ENCODE measurements around the gene SOX5.

DNA sequence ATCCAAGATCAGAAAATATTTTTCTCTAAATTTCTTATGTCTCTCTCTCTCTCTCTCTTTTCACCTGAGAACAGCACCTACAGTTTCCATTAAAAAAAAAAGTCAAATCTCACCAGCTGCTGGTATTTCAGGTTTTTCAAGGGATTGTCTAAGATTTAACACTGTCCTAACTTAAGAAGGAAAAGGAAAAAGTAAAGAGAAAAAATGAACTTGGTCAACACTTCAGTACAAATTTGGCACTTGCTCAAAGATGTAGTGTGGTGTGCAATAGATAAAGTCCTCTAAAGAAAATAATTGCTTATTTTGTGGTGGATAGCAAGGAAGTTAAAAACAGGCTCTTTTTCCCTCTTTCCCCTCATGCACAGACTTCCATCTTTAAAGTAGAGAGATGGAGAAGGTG is 416.2 kb downstream of the SOX5 start:
- TF ChIP-seq, protein P1, sequence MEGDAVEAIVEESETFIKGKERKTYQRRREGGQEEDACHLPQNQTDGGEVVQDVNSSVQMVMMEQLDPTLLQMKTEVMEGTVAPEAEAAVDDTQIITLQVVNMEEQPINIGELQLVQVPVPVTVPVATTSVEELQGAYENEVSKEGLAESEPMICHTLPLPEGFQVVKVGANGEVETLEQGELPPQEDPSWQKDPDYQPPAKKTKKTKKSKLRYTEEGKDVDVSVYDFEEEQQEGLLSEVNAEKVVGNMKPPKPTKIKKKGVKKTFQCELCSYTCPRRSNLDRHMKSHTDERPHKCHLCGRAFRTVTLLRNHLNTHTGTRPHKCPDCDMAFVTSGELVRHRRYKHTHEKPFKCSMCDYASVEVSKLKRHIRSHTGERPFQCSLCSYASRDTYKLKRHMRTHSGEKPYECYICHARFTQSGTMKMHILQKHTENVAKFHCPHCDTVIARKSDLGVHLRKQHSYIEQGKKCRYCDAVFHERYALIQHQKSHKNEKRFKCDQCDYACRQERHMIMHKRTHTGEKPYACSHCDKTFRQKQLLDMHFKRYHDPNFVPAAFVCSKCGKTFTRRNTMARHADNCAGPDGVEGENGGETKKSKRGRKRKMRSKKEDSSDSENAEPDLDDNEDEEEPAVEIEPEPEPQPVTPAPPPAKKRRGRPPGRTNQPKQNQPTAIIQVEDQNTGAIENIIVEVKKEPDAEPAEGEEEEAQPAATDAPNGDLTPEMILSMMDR (IDR thresholded peaks at IDR 0.05), result no peak
- no peak for TF ChIP-seq POLR2A (IDR thresholded peaks at IDR 0.05)
